HG02840 (cell line): ENCODE measurements around the gene PHKB.
"Not testable (repeated sequence)": the region's sequence is repeated elsewhere in the genome, so short reads cannot be mapped to it uniquely, and the experiment has no call there.

Experiments
- ATAC-seq: cut with Tn5 transposase; IDR thresholded peaks from one replicate; pipeline ENCODE4 v1.9.1; 2021; ENCODE audit warnings: mild to moderate bottlenecking, moderate library complexity, moderate number of reproducible peaks; ENCODE audit not compliant: unreplicated experiment, low FRiP score

Gene PHKB

GRCh38 chr16:47499700-47500264 is 38.7 kb downstream of the PHKB start:
- no peak for ATAC-seq

DNA sequence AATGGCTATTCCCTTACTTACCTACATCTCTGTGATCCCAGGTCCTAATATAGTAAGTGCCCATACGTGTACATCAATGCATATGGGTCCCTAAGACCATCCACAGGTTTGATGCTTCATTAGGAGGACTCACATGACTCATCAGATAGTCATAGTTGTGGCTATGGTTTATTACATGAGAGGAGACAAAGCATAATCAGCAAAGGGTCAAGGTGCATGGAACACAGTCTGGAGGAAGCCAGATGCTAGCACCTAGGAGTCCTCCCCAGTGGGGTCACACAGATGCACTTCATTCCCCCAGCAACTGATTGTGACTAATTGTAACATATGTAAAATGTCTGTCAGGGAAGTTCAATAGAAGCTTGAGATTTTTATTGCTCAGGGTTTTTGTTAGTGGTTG is 42.8 kb downstream of the PHKB start:
- ATAC-seq = no peak

- no peak for ATAC-seq
Observed at GRCh38 chr16:47504599-47504998, 43.5 kb downstream of the PHKB start.

DNA sequence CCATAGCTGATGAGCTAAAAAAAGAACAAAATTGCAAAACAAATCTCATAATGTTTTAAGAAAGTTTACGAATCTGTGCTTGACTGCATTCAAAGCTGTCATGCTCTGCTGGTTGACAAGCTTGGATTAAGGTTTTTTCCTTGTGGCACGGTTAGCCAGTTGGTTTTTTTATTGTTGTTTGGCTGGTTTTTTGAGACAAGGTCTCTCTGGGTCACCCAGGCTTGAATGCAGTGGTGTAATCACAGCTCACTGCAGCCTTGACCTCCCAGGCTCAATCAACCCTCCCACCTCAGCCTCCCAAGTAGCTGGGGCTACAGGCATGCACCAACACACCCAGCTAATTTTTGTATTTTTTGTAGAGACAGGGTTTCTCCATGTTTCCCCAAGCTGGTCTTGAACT is 45.7 kb downstream of the PHKB start:
- no peak for ATAC-seq

DNA sequence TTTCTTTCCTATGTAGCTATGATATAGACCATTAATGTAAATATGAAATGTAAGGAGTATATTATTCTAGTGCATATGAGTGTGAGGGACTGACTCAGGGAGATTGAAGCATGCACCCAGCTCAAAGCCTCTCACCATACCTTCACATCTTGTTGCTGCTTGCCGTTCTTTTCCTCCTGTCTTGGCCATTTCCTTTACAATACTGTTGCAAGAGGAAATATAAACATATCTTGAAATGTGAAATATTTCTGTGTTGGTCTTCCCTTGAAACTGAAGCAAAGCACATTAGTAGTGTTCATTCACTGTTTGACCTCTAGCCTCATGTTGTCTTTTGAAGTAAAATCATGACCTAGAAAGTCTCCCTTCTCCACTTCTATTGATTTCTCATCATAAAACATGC is 46.6 kb downstream of the PHKB start:
- ATAC-seq = no peak

- no peak for ATAC-seq
Observed at GRCh38 chr16:47511882-47512281, 50.8 kb downstream of the PHKB start.

- no peak for ATAC-seq
Observed at GRCh38 chr16:47519037-47519436, 57.9 kb downstream of the PHKB start.

- no peak for ATAC-seq
Observed at GRCh38 chr16:47519546-47519945, 58.4 kb downstream of the PHKB start.

GRCh38 chr16:47519996-47520679 is 59.0 kb downstream of the PHKB start:
- ATAC-seq = no peak

GRCh38 chr16:47523342-47524006 is 62.3 kb downstream of the PHKB start:
- ATAC-seq = peak; percentile 97

DNA sequence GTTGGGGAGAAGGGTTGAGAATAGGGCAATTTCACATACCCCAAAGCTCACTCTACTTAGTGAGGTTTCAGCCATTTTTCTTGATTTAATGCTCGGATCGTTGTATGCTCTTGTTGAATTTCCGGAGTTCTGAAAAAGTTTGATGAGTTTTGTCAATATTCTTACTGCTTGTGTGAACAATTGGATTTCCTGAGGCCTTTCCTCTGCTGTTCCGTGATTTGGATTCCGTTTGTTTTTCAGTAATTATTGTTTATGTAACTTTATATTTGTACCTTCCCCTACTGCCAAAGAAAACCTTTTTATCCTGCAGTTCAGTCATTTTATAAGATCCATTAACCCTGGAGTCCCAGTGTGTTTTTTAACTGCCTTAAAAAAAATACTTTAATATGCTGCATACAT is 62.9 kb downstream of the PHKB start:
- no peak for ATAC-seq

DNA sequence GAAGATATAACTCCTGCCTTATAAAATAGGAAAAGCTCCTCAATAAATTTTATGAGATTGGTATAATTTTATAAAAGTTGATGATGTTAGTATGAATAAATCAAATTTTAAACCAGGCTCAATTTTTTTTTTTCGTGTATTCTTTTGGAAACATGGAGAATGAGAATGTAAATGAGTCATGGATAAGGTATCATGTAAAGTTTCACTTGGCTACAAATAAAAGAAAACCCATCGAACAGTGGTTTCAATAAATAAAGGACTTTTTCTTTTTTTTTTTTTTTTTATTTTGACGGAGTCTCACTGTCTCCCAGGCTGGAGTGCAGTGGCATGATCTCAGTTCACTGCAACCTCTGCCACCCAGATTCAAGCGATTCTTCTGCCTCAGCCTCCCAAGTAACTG is 67.3 kb downstream of the PHKB start:
- no peak for ATAC-seq

- ATAC-seq = no peak
Observed at GRCh38 chr16:47533744-47534292, 72.7 kb downstream of the PHKB start.

- no peak for ATAC-seq
Observed at GRCh38 chr16:47538472-47538871, 77.3 kb downstream of the PHKB start.

DNA sequence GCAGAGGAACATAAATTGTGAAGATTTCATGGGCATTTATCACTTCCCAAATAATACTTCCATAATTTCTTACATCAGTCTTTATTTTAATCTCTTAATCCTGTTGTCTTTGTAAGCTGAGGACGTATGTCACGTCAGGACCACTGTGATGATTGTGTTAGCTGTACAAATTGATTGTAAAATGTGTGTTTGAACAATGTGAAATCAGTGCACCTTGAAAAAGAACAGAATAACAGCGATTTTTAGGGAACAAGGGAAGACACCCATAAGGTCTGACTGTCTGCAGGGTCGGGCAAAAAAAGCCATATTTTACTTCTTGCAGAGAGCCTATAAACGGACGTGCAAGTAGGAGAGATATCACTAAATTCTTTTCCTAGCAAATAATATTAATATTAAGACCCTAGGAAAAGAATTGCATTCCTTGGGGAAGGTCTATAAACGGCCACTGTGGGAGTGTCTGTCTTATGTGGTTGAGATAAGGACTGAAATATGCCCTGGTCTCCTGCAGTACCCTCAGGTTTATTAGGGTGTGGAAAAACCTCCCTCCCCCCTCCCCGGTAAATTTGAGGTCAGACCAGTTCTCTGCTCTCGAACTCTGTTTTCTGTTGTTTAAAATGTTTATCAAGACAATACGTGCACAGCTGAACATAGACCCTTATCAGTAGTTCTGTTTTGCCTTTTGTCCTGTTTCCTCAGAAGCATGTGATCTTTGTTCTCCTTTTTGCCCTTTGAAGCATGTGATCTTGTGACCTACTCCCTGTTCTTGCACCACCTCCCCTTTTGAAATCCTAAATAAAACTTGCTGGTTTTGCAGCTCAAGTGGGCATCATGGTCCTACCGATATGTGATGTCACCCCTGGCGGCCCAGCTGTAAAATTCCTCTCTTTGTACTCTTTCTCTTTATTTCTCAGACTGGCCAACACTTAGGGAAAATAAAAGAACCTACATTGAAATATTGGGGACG is 78.9 kb downstream of the PHKB start:
- not testable (repeated sequence) for ATAC-seq

DNA sequence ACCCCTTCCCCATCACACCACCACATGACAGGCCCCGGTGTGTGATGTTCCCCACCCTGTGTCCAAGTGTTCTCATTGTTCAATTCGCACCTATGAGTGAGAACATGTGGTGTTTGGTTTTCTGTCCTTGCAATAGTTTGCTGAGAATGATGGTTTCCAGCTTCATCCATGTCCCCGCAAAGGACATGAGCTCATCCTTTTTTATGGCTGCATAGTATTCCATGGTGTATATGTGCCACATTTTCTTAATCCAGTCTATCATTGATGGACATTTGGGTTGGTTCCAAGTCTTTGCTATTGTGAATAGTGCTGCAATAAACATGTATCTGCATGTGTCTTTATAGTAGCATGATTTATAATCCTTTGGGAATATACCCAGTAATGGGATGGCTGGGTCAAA is 80.0 kb downstream of the PHKB start:
- not testable (repeated sequence) for ATAC-seq

GRCh38 chr16:47544255-47544654 is 83.1 kb downstream of the PHKB start:
- ATAC-seq = not testable (repeated sequence)

GRCh38 chr16:47551185-47551584 is 90.1 kb downstream of the PHKB start:
- ATAC-seq = not testable (repeated sequence)

DNA sequence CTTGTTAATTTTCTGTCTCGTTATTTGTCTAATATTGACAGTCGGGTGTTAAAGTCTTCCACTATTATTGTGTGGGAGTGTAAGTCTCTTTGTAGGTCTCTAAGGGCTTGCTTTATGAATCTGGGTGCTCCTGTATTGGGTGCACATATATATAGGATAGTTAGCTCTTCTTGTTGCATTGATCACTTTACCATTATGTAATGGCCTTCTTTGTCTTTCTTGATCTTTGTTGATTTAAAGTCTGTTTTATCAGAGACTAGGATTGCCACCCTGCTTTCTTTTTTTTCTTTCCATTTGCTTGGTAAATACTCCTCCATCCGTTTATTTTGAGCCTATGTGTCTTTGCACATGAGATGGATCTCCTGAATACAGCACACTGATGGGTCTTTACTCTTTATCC is 90.6 kb downstream of the PHKB start:
- not testable (repeated sequence) for ATAC-seq

GRCh38 chr16:47553853-47554564 is 92.9 kb downstream of the PHKB start:
- ATAC-seq = no peak
